OCI-LY3 (cell line): ENCODE results near the gene ATIC.

ENCODE experiments used
- H2AFZ ChIP-seq: fragments of 200-600, 300-600 bp; shearing (Covaris generic); 2 replicates; pipeline ENCODE4 v1.6.0; 2014; ENCODE audit warnings: antibody characterized with exemption, low read depth, low read length
- H3K27ac ChIP-seq: fragments of 200-600, 300-600 bp; sonication (generic); 2 replicates; pipeline ENCODE4 v1.5.1; 2014; ENCODE audit warnings: mild to moderate bottlenecking, low read length, moderate library complexity, mixed read lengths
- H3K27me3 ChIP-seq: fragments of 200-600, 300-600 bp; sonication (generic); 2 replicates; pipeline ENCODE4 v1.6.1; 2014; ENCODE audit warnings: low read depth, low read length, mixed read lengths
- H3K36me3 ChIP-seq: fragments of 200-600, 300-600 bp; sonication (generic); replicated peaks from 2 replicates; pipeline ENCODE3; 2014; ENCODE audit warnings: low read depth, low read length, mixed read lengths
- H3K4me1 ChIP-seq: fragments of 300-600, 200-600 bp; sonication (generic); 2 replicates; pipeline ENCODE4 v1.6.1; 2014; ENCODE audit warnings: low read length, mixed read lengths
- H3K4me2 ChIP-seq: fragments of 200-600, 300-600 bp; sonication (generic); 2 replicates; pipeline ENCODE4 v1.6.1; 2014; ENCODE audit warnings: low read length, mixed read lengths
- H3K4me3 ChIP-seq: fragments of 300-600, 200-600 bp; sonication (generic); 2 replicates; pipeline ENCODE4 v1.5.1; 2014; ENCODE audit warnings: antibody characterized with exemption, mild to moderate bottlenecking, low read length, moderate library complexity
- H3K79me2 ChIP-seq: fragments of 300-600, 200-600 bp; shearing (Covaris generic); 2 replicates; pipeline ENCODE4 v1.6.1; 2014; ENCODE audit warnings: mild to moderate bottlenecking, low read length, mixed read lengths
- H3K9ac ChIP-seq: fragments of 300-600, 200-600 bp; shearing (Covaris generic); 2 replicates; pipeline ENCODE4 v1.6.0; 2014; ENCODE audit warnings: mild to moderate bottlenecking, low read length, moderate library complexity
- H3K9me3 ChIP-seq: fragments of 200-600, 300-600 bp; shearing (Covaris generic); 2 replicates; pipeline ENCODE4 v1.6.1; 2014; ENCODE audit warnings: low read length, mixed read lengths; ENCODE audit not compliant: insufficient read depth
- H4K20me1 ChIP-seq: fragments of 200-600, 300-600 bp; sonication (generic); 2 replicates; pipeline ENCODE4 v1.6.1; 2016; ENCODE audit warnings: low read length, mixed read lengths; ENCODE audit not compliant: insufficient read depth
- EZH2phosphoT487 ChIP-seq: fragments of 200-600 bp; shearing (Covaris generic); IDR thresholded peaks from 2 replicates; pipeline ENCODE4 v1.6.1; 2018; ENCODE audit warnings: antibody characterized with exemption, mixed run types, low read depth
- TF ChIP-seq, protein P1 (sequence below): fragments of 200-600, 300-600 bp; sonication (generic); IDR thresholded peaks from 2 replicates; pipeline ENCODE4 v1.5.1; 2014; ENCODE audit warnings: antibody characterized with exemption, low read length, low read depth

ATIC gene

DNA sequence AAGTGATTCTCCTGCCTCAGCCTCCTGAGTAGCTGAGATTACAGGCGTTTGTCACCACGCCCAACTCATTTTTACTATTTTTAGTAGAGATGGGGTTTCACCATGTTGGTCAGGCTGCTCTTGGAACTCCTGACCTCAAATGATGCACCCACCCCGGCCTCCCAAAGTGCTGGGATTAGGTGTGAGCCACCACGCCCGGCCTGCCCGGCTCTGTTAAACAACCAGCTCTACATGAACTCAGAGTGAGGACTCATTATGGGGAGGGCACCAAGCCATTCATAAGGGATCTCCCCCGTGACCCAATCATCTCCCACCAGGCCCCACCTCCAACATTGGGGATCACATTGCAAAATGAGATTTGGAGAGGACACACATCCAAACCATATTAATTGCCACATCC lies 8.8 kb downstream of the ATIC start:
- Histone ChIP-seq H3K9me3 (no peaks in the 10 kb centered on the region), H3K9ac (no peak overlapping the region), H3K79me2 (peaks cover 73% of the 10 kb centered on the region), H3K27me3 (no peaks in the 10 kb centered on the region), H3K27ac (no peak overlapping the region), H4K20me1 (no peaks in the 10 kb centered on the region), H3K4me3 (no peak overlapping the region), H2AFZ (no peak overlapping the region), H3K4me1 (no peaks in the 10 kb centered on the region), H3K4me2 (no peak overlapping the region), H3K36me3 (peaks cover 34% of the 10 kb centered on the region)
- TF ChIP-seq, protein P1, sequence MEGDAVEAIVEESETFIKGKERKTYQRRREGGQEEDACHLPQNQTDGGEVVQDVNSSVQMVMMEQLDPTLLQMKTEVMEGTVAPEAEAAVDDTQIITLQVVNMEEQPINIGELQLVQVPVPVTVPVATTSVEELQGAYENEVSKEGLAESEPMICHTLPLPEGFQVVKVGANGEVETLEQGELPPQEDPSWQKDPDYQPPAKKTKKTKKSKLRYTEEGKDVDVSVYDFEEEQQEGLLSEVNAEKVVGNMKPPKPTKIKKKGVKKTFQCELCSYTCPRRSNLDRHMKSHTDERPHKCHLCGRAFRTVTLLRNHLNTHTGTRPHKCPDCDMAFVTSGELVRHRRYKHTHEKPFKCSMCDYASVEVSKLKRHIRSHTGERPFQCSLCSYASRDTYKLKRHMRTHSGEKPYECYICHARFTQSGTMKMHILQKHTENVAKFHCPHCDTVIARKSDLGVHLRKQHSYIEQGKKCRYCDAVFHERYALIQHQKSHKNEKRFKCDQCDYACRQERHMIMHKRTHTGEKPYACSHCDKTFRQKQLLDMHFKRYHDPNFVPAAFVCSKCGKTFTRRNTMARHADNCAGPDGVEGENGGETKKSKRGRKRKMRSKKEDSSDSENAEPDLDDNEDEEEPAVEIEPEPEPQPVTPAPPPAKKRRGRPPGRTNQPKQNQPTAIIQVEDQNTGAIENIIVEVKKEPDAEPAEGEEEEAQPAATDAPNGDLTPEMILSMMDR = no peak
- TF ChIP-seq EZH2phosphoT487 = no peak

DNA sequence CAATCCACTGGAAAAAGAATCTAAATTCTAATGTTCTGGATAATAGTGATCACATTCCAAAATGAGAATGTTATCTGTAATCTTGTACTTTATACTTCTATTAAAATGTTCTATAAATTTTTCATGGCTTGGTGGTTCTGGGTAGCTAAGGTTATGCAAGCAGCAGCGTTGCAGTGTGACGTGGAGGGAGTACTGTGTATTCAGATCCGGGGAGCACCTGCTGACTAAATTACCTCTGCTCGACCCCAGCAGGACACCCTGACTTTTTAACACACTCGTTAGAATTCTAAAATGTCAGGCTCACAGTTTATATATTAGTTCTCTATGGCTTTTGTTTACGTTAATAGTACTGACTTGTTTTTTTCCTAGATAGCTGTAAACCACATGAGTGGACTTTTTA lies 13.0 kb downstream of the ATIC start:
- no peaks in the 10 kb centered on the region for H3K27me3 ChIP-seq
- H3K9me3 ChIP-seq = no peaks in the 10 kb centered on the region
- H3K4me2 ChIP-seq = no peak overlapping the region
- TF ChIP-seq EZH2phosphoT487 = no peak
- H3K4me1 ChIP-seq = no peaks in the 10 kb centered on the region
- H3K79me2 ChIP-seq = peaks cover 84% of the 10 kb centered on the region
- H2AFZ ChIP-seq = no peak overlapping the region
- no peak overlapping the region for H3K9ac ChIP-seq
- peaks cover 28% of the 10 kb centered on the region for H3K36me3 ChIP-seq
- no peak overlapping the region for H3K4me3 ChIP-seq
- H4K20me1 ChIP-seq = no peaks in the 10 kb centered on the region
- H3K27ac ChIP-seq = no peak overlapping the region

DNA sequence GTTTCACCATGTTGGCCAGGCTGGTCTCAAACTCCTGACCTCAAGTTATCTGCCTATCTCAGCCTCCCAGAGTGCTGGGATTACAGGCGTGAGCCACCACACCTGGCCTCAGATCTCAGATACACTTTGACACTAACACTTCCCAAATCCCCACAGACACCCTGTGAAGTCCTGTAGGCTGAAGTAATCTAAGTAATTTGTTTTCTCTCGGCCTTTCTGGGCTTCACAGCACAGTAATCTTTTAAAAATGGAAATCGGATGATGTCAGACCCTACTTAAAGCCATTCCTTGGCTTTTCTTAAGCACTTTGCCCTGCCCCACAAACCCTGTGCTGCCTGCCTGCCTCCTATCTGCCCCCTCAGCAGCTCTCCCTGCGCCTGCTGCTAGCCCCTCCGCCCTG lies 16.2 kb downstream of the ATIC start:
- TF ChIP-seq, protein P1 = no peak
- TF ChIP-seq EZH2phosphoT487 = no peak
- Histone ChIP-seq H4K20me1 (no peaks in the 10 kb centered on the region), H3K9me3 (no peaks in the 10 kb centered on the region), H3K4me1 (peaks cover 4% of the 10 kb centered on the region; the same call in 1 of the 2 replicates), H2AFZ (no peak overlapping the region), H3K9ac (no peak overlapping the region), H3K79me2 (peaks cover 80% of the 10 kb centered on the region), H3K36me3 (peaks cover 32% of the 10 kb centered on the region), H3K27ac (no peak overlapping the region), H3K4me2 (no peak overlapping the region), H3K27me3 (no peaks in the 10 kb centered on the region), H3K4me3 (no peak overlapping the region)

DNA sequence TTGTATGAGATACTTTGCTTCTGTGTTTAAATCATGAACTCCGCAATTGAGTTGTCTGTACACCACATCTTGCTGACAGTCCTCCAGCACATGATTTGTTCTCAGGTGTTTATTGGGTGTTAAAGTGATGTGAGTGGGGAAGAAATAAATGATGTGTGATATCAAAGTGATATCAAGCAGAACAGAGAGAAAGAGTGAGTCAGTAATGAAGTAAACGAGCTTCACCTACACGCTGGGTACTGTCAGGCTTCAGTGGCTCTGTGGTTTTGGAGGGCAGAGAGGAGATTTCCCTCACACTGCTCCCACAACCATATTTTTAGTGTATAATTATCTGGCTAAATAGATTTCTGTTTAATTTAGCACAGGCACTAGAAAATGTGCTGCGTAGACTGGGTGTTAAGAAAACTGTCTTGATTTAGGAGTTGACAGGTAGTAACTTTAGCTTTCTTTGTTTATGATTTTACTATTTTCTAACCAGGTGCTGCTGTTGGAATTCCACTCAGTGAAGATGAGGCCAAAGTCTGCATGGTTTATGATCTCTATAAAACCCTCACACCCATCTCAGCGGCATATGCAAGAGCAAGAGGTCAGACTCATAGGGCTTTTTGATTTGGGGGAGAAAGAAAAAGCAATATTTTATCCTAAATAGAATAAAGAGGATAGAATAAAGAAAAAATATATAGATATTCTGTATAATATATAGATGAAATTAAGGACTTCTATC lies 21.2 kb downstream of the ATIC start:
- no peak overlapping the region for H3K4me2 ChIP-seq
- no peak overlapping the region for H3K9ac ChIP-seq
- H3K79me2 ChIP-seq = peaks cover 44% of the 10 kb centered on the region
- peaks cover 4% of the 10 kb centered on the region; the same call in 1 of the 2 replicates for H3K4me1 ChIP-seq
- H3K4me3 ChIP-seq = no peak overlapping the region
- H3K9me3 ChIP-seq = no peaks in the 10 kb centered on the region
- peaks cover 36% of the 10 kb centered on the region for H3K36me3 ChIP-seq
- no peaks in the 10 kb centered on the region for H4K20me1 ChIP-seq
- H2AFZ ChIP-seq = no peak overlapping the region
- no peak overlapping the region for H3K27ac ChIP-seq
- TF ChIP-seq, protein P1 = no peak
- no peak for TF ChIP-seq EZH2phosphoT487
- no peaks in the 10 kb centered on the region for H3K27me3 ChIP-seq
